ENCODE data around the gene ZDHHC20. TPM values are rescaled to one million over a fixed set of nuclear protein-coding genes. Genes with fewer than 3 reads are reported as not detected.

Gene ZDHHC20
- total RNA-seq, 4 donors from 2014 or later, result 20.7 to 161 (median 61.9) TPM

GRCh38 chr13:21475115-21475514, 16.0 kb upstream of the ZDHHC20 start:
- H3K36me3 ChIP-seq, result no peaks in the 10 kb centered on the region
- TF ChIP-seq POLR2A (IDR thresholded peaks at IDR 0.05) (no peak), CTCF (IDR thresholded peaks at IDR 0.05) (no peak)
- H3K27ac ChIP-seq, result no peak overlapping the region
- intact Hi-C loops (cut with DNase I; ENCODE audit: low total_unique reads), result loop anchor here (10.0 kb wide), 1 partner anchor 180 kb away; no protein-coding TSS in a partner anchor
- no peak overlapping the region for H3K4me3 ChIP-seq
- H3K9me3 ChIP-seq, result no peaks in the 10 kb centered on the region
- DNase-seq, result no peak
- no peaks in the 10 kb centered on the region for H3K27me3 ChIP-seq
- H3K4me1 ChIP-seq, result no peaks in the 10 kb centered on the region

- no peaks in the 10 kb centered on the region for H3K4me1 ChIP-seq
- intact Hi-C loops (cut with DNase I; ENCODE audit: low total_unique reads), result loop anchor here (10.0 kb wide), 1 partner anchor 176 kb away; no protein-coding TSS in a partner anchor
- no peak overlapping the region for H3K4me3 ChIP-seq
- H3K36me3 ChIP-seq, result no peaks in the 10 kb centered on the region
- TF ChIP-seq CTCF (IDR thresholded peaks at IDR 0.05), result no peak
- TF ChIP-seq POLR2A (IDR thresholded peaks at IDR 0.05), result no peak
- no peak overlapping the region for H3K27ac ChIP-seq
- H3K9me3 ChIP-seq, result no peaks in the 10 kb centered on the region
- no peak for DNase-seq
- no peaks in the 10 kb centered on the region for H3K27me3 ChIP-seq
These were observed 11.7 kb upstream of the ZDHHC20 start for GRCh38 chr13:21470785-21471184.

- H3K36me3 ChIP-seq, result no peaks in the 10 kb centered on the region
- no peak for DNase-seq
- no peak overlapping the region for H3K27ac ChIP-seq
- no peaks in the 10 kb centered on the region for H3K4me1 ChIP-seq
- H3K9me3 ChIP-seq, result no peaks in the 10 kb centered on the region
- no peaks in the 10 kb centered on the region for H3K27me3 ChIP-seq
- TF ChIP-seq CTCF (IDR thresholded peaks at IDR 0.05) (no peak), POLR2A (IDR thresholded peaks at IDR 0.05) (no peak)
- intact Hi-C loops (cut with DNase I; ENCODE audit: low total_unique reads), result no loop called here
- H3K4me3 ChIP-seq, result no peak overlapping the region
These were observed 7.4 kb upstream of the ZDHHC20 start for GRCh38 chr13:21466527-21466926.

- no peak overlapping the region for H3K4me3 ChIP-seq
- no peaks in the 10 kb centered on the region for H3K36me3 ChIP-seq
- intact Hi-C loops (cut with DNase I; ENCODE audit: low total_unique reads), result no loop called here
- no peak for TF ChIP-seq POLR2A (IDR thresholded peaks at IDR 0.05)
- no peak for TF ChIP-seq CTCF (IDR thresholded peaks at IDR 0.05)
- no peaks in the 10 kb centered on the region for H3K27me3 ChIP-seq
- no peak for DNase-seq
- H3K4me1 ChIP-seq, result no peaks in the 10 kb centered on the region
- no peaks in the 10 kb centered on the region for H3K9me3 ChIP-seq
- H3K27ac ChIP-seq, result no peak overlapping the region
These were observed 6.6 kb upstream of the ZDHHC20 start for GRCh38 chr13:21465710-21466160.

- Histone ChIP-seq H3K36me3 (no peaks in the 10 kb centered on the region), H3K4me1 (no peaks in the 10 kb centered on the region), H3K4me3 (no peak overlapping the region), H3K27me3 (no peaks in the 10 kb centered on the region), H3K9me3 (no peaks in the 10 kb centered on the region), H3K27ac (no peak overlapping the region)
- DNase-seq, result no peak
- TF ChIP-seq CTCF (IDR thresholded peaks at IDR 0.05) (no peak), POLR2A (IDR thresholded peaks at IDR 0.05) (no peak)
- intact Hi-C loops (cut with DNase I; ENCODE audit: low total_unique reads), result no loop called here
These were observed 4.3 kb upstream of the ZDHHC20 start for GRCh38 chr13:21463424-21463823.

Measured in uterus (tissue), 4 donors.